GM18858 (cell line): ENCODE measurements around the gene SP6.

Source experiments
- ATAC-seq: cut with Tn5 transposase; IDR thresholded peaks from one replicate; pipeline ENCODE4 v1.9.1; 2021; ENCODE audit not compliant: unreplicated experiment

SP6 gene

DNA sequence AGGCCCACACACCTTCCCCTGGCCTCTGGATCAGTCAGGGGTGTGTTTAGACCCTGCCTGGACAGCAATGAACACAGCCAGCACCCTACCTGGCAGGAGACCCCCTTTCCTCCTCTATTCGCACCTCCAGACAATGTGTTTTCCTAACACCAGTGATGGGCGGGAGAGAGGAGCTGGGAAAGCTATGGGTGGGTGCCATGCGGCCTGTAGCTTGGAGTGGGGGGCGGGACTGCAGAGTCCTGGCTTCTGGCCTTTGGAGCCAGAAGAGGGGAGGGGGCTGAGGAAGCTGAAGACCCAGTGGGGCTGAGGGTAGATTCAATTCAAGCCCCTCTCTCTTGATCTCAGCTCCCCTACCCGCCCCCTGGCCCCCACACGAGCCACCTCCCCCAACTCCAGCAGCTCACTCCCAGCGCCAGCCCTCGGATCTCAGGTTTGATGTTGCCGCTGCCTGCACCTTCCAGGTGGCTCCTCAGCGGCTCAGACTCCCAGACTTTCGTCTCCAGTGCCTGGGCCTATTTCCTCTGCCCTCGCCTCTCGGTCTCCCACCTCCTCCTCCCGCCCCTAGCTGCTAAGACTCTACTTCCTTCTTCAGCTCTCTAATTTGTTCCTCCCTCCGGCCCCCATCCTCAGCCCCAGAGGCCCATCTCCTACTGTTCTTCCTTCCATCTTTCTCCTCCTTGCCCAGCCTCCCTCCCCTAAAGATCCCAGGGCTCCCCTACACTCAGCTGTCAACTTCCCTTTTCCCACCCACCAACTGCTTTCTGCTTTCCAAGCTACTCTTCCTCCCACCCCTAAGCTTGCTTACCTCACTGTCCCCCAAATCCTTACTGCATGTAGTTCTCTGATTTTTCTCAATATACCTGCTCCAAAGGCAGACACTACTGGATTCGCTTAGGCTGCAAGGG is 6.8 kb upstream of the SP6 start:
- ATAC-seq: no peak

DNA sequence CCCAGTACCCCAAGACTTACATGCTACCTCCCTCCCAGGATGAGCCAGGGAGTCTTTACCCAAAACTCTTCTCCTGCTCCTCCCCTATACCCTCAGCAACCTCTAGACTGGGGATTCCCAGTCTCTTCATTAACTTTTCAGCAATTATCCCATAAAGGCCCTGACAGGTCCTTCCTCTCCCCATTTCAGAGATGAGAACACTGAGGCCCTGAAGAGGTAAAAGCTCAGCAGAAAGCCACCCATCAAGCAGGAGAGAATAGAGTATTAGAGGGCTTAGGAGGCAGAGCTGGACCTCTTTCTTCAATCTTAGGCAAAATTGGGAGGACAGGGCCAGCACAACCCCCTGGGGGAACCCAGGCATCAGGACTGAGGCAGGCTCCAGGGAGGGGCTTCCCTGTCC is 5.9 kb upstream of the SP6 start:
- ATAC-seq: no peak

DNA sequence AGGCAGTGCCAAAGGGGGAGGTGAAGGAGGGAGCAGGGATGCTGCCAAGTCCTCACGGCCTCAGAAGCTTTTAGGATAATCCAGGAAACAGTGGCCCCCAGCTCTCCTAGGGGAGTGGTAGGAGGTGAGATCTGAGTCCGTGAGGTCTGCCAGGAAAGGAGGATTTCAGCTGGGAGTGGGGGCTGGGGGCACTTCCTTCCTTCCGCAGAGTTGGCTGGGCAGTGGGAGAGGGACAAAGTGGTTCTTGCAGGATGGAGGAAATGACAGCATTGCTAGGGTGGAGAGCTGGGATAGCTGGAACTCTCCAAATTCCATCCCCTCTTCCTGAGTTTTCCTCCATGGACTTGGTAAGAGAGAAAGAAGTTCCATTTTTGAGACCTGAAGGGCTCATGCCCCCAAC is 4.8 kb upstream of the SP6 start:
- ATAC-seq: no peak

DNA sequence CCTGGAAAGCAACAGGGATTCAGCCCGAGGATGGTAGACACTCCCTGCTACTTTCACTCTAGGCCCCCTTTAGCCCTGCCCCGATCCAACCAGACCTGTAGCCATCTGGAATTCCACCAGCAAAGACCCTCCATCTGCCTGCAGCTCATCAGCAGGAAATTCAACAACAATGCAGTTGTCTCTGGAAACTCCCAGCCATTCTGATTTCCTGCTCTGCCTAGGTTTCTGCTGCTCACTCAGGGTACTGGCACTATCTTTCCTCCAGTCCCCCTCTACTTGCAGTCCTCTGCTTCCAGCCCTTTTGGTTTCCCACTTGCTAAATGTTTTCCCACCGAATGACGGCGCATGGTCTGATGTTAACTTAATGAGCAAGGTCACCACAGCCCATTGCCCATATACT is 2.7 kb upstream of the SP6 start:
- ATAC-seq: no peak

DNA sequence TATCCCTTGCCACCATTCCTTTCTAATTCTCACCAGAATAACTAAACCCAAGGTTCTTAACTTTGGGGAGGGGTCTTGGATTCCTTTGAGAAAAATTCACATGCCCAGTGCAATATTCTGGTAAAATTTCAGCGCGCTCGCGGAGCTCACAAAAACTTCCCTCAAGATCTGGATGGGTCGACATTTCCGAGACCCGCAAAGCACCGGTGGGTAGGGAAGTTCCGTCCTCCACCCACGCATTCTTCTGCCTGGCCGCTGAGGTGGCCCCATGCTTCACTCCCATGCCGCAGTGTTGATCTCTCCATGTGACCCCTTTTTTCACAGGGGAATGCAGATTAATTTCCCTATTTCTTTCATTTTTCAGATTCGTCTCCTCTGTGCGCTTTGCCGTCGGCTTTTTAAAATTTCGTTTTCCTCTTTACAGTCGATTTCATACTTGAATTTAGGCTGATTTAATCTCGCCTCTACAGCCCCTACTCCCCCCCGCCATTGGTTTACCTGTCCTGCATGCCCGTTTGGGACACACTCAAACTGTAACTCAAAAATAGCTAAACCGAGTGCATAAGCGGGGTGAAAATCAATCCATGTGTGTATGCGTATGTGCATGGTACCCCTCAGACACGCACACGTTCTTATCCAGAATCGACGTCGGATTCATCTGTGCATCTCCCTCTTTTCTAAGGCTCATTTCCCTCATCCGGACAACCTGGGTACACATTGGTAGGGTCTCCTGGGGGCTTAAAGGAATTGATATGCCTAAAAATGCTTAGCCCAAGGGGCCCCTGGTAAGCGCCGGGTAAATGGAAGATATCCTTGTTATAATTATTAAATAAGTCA is 1.4 kb upstream of the SP6 start:
- ATAC-seq: no peak

DNA sequence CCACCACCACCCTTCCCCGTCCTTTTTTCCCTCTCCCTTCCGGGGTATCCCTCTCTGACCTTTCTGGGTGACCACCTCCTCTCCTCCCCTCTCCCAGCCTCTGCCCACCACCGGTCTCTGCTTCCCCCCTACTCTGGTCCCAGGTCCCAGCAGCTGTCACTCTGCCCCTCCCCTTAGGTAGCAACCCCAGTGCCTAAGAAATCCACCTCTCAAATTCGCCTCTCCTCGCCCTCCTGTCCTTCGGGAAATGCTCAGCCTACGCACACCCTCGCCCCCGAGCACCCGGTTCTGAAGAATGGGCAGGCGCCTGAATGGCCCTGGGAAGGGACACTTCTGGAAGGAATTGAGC is 775 bp upstream of the SP6 start:
- ATAC-seq: no peak

DNA sequence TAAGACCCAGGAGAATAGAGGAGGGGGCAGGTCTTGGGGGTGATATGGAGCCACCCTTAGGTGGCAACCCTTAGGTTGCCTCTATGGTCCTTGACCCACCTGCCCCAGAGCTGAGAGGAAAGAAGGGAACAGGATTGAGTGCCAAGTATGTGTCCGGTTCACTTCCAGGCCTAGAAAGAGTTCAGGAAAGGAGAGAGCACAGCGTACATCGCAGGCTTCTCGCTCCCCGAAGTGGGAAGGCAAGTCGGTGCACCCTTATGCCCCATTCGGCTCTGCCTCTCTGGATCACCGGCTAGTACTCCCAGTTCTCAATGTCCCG is 631 bp downstream of the SP6 start:
- no peak for ATAC-seq

DNA sequence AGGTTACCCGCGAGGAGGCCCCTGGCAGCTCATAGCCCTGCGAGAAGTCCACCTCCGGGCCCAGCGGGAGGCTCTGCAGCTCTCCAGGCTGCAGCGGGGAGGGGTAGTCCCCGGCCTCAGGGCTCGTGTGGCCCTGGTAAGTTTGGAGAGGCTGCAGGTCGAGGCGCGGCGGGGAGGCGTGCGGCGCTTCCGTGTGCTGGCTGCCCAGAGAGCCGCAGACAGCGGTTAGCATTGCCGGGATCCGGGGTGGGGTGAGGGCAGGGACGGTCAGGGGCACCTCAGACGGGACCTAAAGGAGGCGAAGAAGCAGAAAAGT is 2.8 kb downstream of the SP6 start:
- ATAC-seq: no peak

DNA sequence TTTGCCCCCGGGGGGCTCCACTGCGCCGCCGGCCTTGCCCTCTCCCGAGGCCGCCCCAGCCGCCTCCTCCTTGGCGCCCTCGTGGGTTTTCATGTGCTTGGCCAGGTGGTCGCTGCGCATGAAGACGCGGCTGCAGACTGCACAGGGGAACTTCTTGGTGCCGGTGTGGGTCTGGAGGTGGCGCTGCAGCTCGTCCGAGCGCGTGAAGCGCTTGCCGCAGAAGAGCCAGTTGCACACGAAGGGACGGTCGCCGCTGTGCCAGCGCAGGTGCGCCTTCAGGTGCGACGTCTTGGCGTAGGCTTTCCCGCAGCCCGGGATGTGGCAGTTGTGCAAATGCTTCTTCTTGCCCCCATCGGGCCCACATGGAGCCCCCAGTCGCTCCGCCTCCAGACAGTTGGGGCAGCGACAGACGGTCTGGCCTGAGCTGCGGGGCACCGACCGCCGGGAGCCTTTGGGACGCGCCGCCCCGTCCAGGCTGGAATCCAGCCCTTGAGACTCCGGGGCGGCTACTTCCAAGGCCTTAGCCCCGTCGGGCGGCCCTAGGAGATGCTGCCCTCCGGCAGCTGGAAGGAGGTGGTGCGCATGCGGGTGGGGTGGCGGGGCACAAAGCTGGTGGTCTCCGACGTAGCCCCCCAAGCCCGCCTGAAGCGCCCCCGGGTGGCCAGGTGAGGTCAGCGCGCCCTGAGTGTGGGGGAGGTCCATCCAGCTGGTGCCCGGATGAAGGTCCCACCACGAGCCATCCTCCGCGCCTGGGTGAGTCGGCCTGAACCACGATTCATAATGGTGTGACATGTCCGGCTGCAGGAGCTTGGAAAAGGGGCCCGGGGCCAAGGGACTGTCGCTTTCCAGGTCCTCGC is 3.4 kb downstream of the SP6 start:
- ATAC-seq: no peak

DNA sequence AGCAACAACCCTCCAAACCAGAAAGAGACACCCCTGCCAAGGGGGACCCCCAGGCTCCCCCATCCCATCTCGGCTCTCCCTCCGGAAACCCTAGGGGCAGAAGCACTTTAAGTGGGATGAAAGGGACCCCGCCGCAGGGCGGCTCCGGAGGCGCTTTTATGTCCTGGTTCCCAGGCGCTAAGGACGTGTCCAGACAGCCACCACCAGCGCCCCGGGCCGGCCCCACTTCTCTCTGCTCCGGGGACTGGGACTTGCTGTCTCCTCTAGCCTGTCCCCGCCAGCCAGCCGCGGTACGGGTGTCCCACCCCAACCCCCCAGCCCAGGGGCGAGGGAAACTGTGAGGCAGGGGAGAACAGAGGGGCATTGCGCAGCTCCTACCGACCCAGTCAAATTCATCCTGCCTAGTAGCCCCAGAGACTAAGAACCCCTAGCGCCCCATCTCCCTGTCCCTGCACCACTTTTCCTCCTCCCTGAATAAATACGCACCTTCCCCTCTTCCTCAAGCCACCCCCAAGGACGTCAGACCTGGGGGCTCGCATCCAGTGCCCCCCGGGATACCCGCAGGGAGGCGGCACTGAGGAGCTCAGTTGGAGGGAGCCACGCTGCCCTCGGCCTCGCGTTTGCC is 4.1 kb downstream of the SP6 start:
- no peak for ATAC-seq

DNA sequence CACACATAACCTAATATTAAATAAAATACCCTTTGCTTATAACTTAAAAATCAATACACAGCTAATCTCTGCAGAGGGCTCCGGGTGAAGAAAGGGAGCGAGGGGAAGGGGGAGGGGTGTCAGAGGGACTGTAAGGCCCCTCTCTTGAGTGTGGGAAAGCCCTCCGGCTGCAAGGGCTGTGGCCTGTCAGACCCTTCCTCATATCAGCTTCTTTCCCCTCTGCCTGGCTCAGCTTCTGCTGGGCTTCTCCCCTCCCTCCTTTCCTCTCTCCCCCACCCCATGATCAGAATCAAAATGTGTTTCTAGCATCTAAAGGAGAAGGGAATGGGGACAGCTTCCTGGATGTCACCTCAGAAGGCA is 5.3 kb downstream of the SP6 start:
- no peak for ATAC-seq

DNA sequence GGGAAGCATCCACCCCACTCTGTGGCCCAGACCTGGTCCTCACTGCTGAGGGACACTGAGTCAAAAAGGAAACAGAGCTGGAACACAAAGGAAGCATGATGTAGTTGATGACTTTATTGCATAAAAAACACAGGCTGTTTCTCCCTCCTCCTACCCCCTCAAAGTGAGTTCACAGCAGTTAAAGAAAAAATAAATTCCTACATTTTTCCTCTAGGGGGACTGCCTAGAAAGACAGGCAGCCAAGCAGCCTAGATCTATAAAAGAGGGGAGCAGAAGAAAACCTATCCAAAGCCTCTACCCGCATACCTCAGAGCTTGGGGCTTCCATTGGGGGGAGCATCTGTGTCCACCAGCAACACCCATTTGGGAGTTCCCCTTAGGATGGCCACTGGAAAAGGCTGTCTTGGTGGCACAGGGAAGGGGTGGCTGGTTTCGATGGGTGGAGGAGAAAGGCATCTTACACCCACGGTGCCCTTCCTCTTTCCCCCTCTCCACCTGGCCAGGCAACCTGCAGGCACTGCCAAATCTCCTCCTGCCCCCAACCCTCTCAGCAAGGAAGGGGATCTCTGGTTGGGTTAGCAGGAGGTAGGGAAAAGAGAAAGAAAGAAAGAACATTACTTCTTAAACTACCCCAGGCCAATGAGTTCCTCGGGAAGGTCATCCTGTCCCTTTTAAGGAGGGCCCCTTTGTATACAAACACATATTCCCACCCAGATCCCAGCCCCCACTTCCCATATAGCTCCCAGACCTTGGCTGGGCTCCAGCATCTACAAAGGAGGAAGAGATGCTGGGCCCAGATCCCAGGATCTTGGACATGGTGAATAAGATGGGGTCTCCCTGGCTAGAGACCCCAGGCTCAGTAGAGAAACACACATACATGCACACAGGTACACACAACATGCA is 5.9 kb downstream of the SP6 start:
- no peak for ATAC-seq

DNA sequence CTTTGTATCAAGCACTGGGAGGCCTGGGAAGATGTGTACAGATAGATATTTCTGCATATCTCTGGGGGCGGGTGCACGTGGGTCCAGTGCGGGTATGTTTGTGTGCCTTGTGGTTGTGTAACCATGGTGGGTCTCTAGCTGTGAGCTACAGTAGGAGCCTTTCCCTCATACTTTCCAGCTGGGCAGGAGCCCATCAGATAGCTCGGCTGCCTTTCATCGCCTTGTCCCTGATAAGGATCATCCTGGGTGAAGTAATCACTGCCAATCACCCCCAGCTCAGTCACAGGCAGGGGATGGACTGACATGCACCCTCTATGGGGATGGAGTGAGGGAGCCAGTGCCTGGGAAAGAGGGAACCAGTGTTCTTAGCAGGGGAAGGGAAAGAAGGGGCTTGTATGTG is 6.7 kb downstream of the SP6 start:
- ATAC-seq: no peak

DNA sequence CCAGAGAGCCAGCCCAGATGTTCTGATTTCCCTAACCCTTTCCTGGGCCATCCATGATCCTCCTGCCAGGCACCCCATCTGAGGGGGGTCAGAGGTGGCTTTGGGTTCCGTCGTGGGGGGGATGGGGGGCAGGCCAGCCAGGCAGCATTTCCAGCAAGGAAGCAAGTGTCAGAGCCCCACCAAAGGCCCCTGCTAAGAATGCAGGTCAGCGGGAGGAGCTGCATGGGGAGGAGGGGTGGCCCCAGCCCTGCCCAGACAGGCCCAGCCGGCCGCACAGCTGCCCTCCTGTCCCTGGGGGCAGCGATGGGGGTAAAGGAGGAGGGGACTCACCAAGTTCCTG is 7.6 kb downstream of the SP6 start:
- no peak for ATAC-seq

DNA sequence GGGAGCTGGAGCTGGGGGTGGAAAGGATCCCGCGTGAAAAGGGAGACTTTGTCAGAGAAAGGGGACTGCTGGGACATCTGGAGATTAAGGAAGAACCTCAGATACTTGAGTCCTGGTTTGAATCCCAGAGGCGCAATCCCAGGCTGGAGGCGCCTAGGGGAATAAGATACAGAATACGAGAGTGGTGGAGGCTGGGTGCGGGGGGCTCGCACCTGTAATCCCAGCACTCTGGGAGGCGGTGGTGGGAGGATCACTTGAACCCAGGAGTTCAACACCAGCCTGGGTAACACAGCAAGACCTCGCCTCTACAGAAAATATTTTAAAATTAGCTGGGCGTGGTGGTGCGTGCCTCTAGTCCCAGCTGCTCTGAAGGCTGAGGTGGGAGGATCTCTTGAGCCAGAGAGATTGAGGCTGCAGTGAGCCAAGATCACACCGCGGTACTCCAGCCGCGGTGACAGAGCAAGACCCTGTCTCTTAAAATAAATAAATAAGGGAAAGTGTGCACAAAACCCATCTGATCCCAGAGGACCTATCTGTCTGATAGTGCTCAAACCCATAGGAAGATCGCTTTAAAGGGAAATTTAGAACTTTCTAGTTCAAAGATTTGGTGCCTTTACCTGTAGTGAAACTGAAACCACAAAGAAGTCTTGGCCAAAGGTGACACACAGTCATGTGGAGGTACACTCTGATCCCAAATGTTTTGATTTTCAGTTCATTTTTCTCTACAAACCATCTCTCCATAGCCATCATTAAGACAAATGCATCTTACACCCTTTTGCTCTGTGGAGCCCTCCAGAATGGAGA is 9.3 kb downstream of the SP6 start:
- ATAC-seq: no peak

DNA sequence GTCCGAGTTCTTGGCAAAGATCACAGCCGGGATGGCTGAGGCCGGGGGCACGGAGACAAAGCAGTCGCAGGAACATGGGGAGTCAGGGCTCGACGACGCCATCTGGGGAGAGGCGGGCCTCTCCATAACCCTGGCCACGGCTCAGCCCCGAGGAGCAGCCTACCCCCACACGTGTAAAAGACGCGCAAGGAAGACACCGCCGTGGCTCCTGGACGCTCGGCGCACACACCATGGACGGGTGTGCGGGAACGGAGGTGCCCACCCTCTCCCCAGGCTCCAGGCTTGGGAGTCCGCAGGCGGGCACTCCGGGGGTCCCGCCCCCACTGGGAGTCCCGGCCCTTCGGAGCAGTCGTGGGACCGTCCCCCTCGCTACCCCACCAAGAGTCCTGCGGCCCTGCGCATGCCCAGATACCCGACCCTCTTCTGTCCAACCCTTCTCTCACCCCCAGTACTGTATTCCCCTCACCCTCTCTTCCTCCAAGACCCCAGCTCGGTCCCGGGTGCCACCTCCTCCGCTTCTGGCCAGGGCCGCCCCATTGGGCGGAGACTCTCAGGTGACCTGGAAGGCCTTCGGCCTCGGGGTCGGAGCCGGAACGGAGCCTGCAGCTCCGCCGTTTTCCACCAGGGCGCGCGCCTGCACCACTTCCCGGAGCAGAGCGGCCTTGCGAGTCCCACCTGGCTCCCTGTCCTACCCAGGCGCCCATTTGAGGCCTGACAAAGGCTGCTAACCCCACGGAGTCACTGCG is 10.0 kb downstream of the SP6 start, which contains the start of gene SCRN2:
TSS of gene SCRN2 (minus strand) at position 532 of the 746 bp plus-strand sequence. CDS start at position 102, 430 bp downstream.
- peak; percentile 76 for ATAC-seq

DNA sequence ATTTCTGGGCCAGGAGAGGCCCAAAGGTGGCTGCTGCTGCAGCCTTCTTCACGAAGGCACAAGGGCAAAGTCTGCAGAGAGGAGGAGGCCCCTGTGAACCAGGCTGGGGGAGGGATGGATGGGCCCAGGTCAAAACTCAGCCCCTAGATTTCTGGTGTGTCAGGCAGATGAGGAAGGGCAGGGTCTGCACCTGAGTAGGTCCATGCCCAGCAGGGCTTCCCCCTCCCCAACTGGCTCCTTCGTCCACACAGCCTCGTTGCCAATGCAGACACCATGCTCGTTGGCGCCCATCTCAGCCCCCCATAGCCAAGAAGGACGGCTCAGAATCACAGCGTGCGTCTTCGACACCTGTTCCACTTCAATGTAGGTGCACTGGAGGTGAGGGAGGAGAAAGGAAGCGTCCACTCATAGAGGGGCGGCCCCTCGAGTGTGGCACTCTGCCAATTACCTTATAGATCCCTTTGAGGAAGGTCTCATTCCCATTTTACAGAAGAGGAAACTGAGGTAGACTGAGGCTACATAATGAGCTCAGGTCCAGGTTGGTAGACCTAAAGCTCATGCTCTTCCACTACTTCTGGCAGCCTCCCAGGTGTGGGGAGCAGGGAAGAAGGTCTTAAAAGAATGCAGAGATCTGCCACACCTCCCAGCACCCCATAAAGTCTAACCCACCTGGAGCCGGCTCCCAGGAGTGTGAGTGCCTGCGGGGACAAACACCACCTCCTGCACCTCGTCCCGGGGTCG is 10.8 kb downstream of the SP6 start:
- ATAC-seq: no peak

DNA sequence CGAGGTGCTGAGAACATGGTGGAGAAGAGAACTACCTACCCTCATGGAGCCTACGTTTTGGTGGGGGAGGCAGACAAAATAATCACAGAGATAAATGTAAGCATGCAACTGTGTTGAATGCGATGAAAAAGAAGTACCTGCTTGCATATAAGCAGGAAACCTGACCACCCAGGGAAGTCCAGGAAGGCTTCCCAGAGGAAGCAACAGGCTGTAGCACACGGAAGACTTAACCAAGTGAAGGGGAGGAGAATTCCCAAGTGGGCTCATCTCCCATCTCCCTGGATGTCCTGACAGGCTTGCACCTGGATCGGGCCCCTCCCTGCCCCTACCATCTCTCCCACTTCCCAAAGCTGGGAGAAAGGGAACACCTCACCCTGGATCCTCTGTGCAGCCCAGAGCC is 11.9 kb downstream of the SP6 start:
- ATAC-seq: no peak
